GM18858 (cell line): ENCODE data around the gene ITGB1BP1.

Experiments used
- ATAC-seq: cut with Tn5 transposase; IDR thresholded peaks from one replicate; pipeline ENCODE4 v1.9.1; 2021; ENCODE audit not compliant: unreplicated experiment

ITGB1BP1 gene

DNA sequence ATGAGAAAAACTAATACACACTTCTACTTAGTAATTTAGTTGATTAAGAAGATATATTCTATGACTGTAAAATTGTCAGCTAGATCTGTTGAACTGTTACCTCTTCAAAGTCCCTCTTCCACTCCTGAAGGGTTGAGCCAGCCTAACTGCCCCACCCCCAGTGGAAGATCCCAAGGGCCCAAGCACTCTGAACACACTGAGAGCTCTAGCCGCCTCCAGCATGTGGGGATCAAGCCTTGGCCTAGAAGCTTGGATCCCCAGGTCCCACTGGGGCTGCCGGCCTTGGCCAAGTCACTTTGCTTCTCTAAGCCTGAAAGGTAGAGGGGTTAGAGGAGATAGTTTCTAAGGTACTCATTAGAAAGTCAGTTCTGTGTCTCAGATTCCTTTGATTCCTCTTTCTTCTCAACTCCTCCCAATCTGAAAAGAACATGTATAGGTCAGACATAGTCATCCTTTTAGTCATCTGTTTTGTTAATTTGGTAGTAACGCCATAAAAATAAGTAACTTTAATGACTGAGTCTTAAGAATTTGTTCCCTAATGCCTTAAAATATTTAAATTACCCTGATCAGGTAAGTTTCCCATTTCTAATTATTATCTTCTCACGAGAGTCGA, 5.7 kb upstream of the ITGB1BP1 start:
- no peak for ATAC-seq

GRCh38 chr2:9424447-9425164, 1.3 kb upstream of the ITGB1BP1 start:
- ATAC-seq: no peak

DNA sequence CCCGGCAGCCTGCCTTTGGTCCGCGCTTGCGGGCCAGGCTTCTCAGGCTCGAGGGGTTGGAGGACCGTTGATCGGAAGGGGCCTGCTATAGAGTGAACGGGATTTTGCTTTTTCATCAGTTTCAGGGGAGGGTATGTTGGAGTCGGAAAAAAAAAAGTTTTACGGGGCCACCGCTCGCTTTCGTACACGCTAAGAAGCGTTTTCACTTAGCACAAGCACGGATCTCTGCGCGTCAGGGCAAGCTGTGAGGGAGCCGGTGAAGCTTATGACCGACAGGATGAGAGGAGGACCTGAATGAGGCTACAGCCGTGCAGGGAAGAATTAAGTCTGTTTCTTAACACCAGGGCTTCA, 569 bp upstream of the ITGB1BP1 start:
- ATAC-seq: peak; percentile 3

GRCh38 chr2:9422321-9423099, 818 bp downstream of the ITGB1BP1 start:
- peak; percentile 10 for ATAC-seq

DNA sequence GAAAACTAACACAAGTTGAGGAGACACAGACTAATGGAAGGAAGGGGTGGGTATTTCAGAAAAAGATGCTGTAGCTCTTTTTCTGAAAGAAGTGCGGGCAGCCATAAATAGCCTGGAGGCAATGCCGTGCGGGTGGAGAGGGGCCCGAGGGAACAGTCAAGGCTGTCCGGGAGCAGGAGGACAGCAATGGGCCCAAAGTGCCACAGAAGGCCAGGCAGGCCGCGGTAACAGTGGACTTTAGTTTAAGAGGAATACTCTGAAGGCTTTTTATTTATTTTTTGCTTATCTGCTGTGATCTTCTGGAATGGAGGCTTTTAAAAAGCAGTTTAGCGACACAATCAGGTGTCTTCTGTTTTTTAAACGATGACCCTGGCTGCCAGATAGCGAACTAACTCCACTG, 2.8 kb downstream of the ITGB1BP1 start:
- no peak for ATAC-seq

- ATAC-seq: no peak
Observed at GRCh38 chr2:9419541-9419940, 3.8 kb downstream of the ITGB1BP1 start.

- no peak for ATAC-seq
Observed at GRCh38 chr2:9418746-9419145, 4.6 kb downstream of the ITGB1BP1 start.

DNA sequence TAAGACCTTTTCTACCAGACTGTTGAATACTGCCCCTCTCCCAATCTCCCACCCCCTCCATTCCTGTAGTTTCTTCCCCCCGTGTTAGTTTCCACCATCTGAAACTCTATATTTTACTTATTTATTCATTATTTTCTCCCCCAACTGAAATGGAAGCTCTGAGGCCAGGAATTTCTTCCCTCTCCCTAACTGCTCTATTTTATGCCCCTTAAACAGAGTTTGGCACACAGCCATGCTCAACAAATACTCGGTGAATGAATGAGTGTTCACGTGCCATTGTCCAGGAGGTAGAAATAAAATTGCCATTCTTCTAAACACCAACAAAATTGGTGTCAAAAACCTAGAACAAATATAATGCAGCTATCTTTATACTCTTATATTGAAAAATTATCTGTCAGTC, 5.6 kb downstream of the ITGB1BP1 start:
- no peak for ATAC-seq

GRCh38 chr2:9416962-9417316, 6.4 kb downstream of the ITGB1BP1 start:
- no peak for ATAC-seq

DNA sequence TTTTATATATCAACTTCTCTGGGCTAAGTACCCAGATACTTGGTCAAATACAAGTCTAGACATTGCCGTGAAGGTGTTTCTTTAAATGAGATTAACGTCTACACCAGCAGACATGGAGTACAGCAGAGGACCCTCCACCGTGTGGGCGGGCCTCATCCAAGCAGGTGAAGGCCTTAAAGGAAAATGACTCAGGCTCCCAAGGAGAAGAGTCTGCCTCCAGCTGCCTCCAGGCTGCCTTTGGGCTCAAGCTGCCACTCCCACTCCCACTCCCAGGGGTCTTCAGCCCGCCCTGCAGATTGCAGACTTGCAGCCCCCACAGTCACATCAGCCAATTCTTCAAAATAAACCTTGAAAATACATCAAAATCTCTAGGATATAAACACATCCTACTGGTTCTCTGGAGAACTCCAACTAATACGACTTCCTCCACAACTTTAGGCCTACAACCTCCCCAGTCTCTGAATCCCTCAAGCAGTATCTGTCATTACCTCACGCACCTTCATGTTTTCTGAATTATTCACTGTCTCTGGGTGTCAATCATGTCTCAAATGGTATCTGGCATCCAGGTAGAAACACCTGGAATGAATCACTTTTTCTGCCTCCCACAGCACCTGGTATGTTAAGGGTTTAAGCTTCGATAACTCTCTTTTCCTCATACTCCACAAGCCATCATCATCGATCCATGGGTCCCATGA, 6.9 kb downstream of the ITGB1BP1 start:
- no peak for ATAC-seq

GRCh38 chr2:9415516-9416169, 7.7 kb downstream of the ITGB1BP1 start:
- no peak for ATAC-seq

GRCh38 chr2:9412781-9413180, 10.5 kb downstream of the ITGB1BP1 start:
- ATAC-seq: no peak

DNA sequence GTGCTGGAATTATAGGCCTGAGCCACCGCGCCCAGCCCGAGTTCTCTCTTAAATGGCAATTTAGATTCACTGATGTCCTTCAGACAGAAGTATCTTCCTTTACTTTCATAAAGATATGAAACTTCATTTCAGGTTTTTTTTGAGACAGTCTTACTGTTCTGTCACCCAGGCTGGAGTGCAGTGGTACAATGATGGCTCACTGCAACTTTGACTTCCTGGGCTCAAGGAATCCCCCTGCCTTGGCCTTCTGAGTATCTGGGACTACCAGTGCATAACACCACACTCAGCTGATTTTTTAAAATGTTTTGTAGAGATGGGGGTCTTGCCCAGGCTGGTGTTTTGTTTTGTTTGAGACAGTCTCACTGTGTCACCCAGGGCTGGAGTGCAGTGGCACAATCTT, 13.2 kb downstream of the ITGB1BP1 start:
- ATAC-seq: no peak

DNA sequence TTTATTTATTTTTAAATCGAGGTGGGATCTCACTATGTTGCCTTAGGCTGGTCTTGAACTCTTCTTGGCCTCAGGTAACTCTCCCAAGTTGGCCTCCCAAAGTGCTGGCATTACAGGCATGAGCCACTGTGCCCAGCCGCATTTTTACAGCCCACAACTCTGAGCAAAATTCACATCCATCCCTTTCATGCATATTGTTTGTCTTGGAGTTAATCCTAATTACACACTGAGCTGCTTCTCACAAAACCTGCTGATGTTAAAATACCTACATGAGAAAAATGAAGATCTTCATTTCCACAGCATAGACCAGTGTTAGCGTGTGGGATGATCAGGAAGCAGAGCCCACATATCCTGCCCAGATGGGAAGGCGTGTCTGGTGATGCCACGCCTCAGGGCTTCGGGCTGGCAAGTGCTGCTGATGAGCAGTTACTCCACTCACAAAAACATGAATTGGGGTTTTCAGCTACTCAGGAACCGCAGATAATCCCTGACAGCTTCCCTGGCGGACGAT, 14.6 kb downstream of the ITGB1BP1 start:
- no peak for ATAC-seq

GRCh38 chr2:9407363-9407811, 15.9 kb downstream of the ITGB1BP1 start:
- ATAC-seq: no peak

- ATAC-seq: no peak
Observed at GRCh38 chr2:9406529-9407362, 16.6 kb downstream of the ITGB1BP1 start.

GRCh38 chr2:9405636-9406035, 17.7 kb downstream of the ITGB1BP1 start:
- no peak for ATAC-seq

DNA sequence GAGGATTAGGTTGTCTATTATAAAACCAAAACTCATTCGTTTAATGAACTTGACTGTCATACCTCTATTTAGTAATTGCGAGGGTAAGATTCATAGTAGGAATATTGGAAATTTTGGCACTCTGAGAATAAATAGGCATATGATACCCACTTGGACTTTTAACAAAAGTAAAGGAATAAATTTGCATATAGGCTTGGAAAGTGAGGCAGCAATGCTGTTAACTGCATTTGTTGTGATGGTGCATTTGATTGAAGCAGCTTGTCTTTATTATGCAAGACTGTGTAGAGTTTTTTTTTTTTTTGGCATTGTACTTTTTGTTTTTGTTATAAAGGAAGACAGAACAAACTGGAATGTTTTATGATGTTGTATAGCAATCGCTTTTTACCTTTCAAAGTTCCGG, 18.9 kb downstream of the ITGB1BP1 start:
- ATAC-seq: no peak

DNA sequence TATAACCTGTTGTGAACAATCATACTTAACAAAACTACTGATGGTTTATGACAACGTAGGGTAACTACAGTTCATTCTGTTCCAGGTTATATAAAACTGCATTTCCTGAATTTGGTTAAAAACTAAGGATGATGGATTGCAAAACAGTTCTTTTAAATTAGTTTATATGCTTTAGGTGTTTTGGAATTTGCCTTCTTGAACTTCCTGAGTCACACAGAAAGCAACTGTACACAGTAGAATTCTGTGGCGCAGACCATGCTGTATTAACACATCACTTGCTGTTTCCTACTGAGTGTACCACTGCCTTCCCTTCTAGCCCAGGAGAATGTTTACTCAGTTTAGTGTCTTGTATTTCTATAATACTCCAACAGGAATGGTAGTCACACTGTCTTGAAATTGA, 19.4 kb downstream of the ITGB1BP1 start:
- ATAC-seq: no peak
